MM.1S (cell line): ENCODE data around the gene LRRC31.

Source experiments
- DNase-seq: peaks from one replicate; pipeline ENCODE4 v3.0.0-alpha.2; 2015
- H2AFZ ChIP-seq: fragments of 300-600 bp; sonication (generic); 2 replicates; pipeline ENCODE4 v1.6.0; 2016; ENCODE audit warnings: antibody characterized with exemption, low read length
- H3F3A ChIP-seq: fragments of 300-600 bp; sonication (generic); 2 replicates; pipeline ENCODE4 v1.6.1; 2016; ENCODE audit warnings: mild to moderate bottlenecking, antibody characterized with exemption, low read length, moderate library complexity, mixed read lengths; ENCODE audit not compliant: insufficient read depth
- H3K27ac ChIP-seq: fragments of 300-600 bp; sonication (generic); 2 replicates; pipeline ENCODE4 v1.5.1; 2016; ENCODE audit warnings: mild to moderate bottlenecking, low read length
- H3K27me3 ChIP-seq: fragments of 300-600 bp; sonication (generic); replicated peaks from 2 replicates; pipeline ENCODE4 v1.6.0; 2016; ENCODE audit warnings: low read length; ENCODE audit not compliant: insufficient read depth
- H3K36me3 ChIP-seq: fragments of 300-600 bp; sonication (generic); replicated peaks from 2 replicates; pipeline ENCODE4 v1.6.1; 2016; ENCODE audit warnings: mild to moderate bottlenecking, low read length, mixed read lengths; ENCODE audit not compliant: insufficient read depth
- H3K4me1 ChIP-seq: fragments of 300-600 bp; sonication (generic); 2 replicates; pipeline ENCODE4 v1.6.1; 2016; ENCODE audit warnings: low read length, mixed read lengths
- H3K4me2 ChIP-seq: fragments of 300-600 bp; sonication (generic); 2 replicates; pipeline ENCODE4 v1.6.0; 2016; ENCODE audit warnings: low read depth, low read length
- H3K4me3 ChIP-seq: fragments of 300-600 bp; sonication (generic); 2 replicates; pipeline ENCODE4 v1.5.1; 2016; ENCODE audit warnings: low read length, mixed read lengths
- H3K79me2 ChIP-seq: fragments of 300-600 bp; sonication (generic); 2 replicates; pipeline ENCODE4 v1.6.1; 2016; ENCODE audit warnings: mixed run types, low read length, mixed read lengths
- H3K9ac ChIP-seq: fragments of 300-600 bp; sonication (generic); 2 replicates; pipeline ENCODE4 v1.6.1; 2016; ENCODE audit warnings: low read length, mixed read lengths
- H3K9me2 ChIP-seq: fragments of 300-600 bp; sonication (generic); replicated peaks from 2 replicates; pipeline ENCODE4 v1.6.1; 2016; ENCODE audit warnings: mild to moderate bottlenecking, low read length, mixed read lengths; ENCODE audit not compliant: insufficient read depth
- H3K9me3 ChIP-seq: fragments of 300-600 bp; sonication (generic); replicated peaks from 2 replicates; pipeline ENCODE4 v1.6.1; 2016; ENCODE audit warnings: mild to moderate bottlenecking, low read length, mixed read lengths; ENCODE audit not compliant: insufficient read depth
- H4K20me1 ChIP-seq: fragments of 300-600 bp; sonication (generic); 2 replicates; pipeline ENCODE4 v1.6.1; 2016; ENCODE audit warnings: mild to moderate bottlenecking, low read length, moderate library complexity, mixed read lengths; ENCODE audit not compliant: insufficient read depth
- CTCF ChIP-seq: fragments of 300-600 bp; sonication (generic); IDR thresholded peaks from 2 replicates; pipeline ENCODE4 v1.5.1; 2016; ENCODE audit warnings: antibody characterized with exemption, low read length, mixed read lengths
- EZH2 ChIP-seq: fragments of 300-600 bp; sonication (generic); optimal IDR thresholded peaks from 2 replicates; pipeline ENCODE3; 2017; ENCODE audit warnings: low read depth, mild to moderate bottlenecking, antibody characterized with exemption, low read length, mixed read lengths
- EZH2phosphoT487 ChIP-seq: fragments of 300-600 bp; sonication (generic); IDR thresholded peaks from 2 replicates; pipeline ENCODE4 v1.6.1; 2018; ENCODE audit warnings: antibody characterized with exemption, low read length

The LRRC31 gene

GRCh38 chr3:169850618-169851017, 19.1 kb downstream of the LRRC31 start:
- no peaks in the 10 kb centered on the region for H3K9me2 ChIP-seq
- DNase-seq, result no peak
- no peak overlapping the region for H3K4me2 ChIP-seq
- no peaks in the 10 kb centered on the region for H3K36me3 ChIP-seq
- H3K27ac ChIP-seq, result no peak overlapping the region
- H3K4me1 ChIP-seq, result no peaks in the 10 kb centered on the region
- no peak overlapping the region for H3K9ac ChIP-seq
- H3K27me3 ChIP-seq, result no peaks in the 10 kb centered on the region
- TF ChIP-seq EZH2phosphoT487 (no peak), EZH2 (no peak), CTCF (no peak)
- H3K79me2 ChIP-seq, result no peaks in the 10 kb centered on the region
- H2AFZ ChIP-seq, result no peak overlapping the region
- H3K9me3 ChIP-seq, result no peaks in the 10 kb centered on the region
- H3K4me3 ChIP-seq, result no peak overlapping the region
- H4K20me1 ChIP-seq, result no peaks in the 10 kb centered on the region
- no peaks in the 10 kb centered on the region for H3F3A ChIP-seq

GRCh38 chr3:169848741-169849140, 21.0 kb downstream of the LRRC31 start:
- Histone ChIP-seq H2AFZ (no peak overlapping the region), H3K79me2 (no peaks in the 10 kb centered on the region), H3K4me2 (no peak overlapping the region), H3K4me3 (no peak overlapping the region), H3K4me1 (no peaks in the 10 kb centered on the region), H3K36me3 (no peaks in the 10 kb centered on the region), H4K20me1 (no peaks in the 10 kb centered on the region), H3K27ac (no peak overlapping the region), H3K9ac (no peak overlapping the region), H3F3A (no peaks in the 10 kb centered on the region), H3K27me3 (no peaks in the 10 kb centered on the region), H3K9me2 (no peaks in the 10 kb centered on the region), H3K9me3 (no peaks in the 10 kb centered on the region)
- DNase-seq, result no peak
- TF ChIP-seq EZH2, result no peak
- no peak for TF ChIP-seq CTCF
- no peak for TF ChIP-seq EZH2phosphoT487

- no peak overlapping the region for H3K4me3 ChIP-seq
- H3K27me3 ChIP-seq, result no peaks in the 10 kb centered on the region
- H3K4me2 ChIP-seq, result no peak overlapping the region
- no peaks in the 10 kb centered on the region for H3K4me1 ChIP-seq
- H3K36me3 ChIP-seq, result no peaks in the 10 kb centered on the region
- DNase-seq, result no peak
- no peak for TF ChIP-seq EZH2phosphoT487
- no peak for TF ChIP-seq EZH2
- TF ChIP-seq CTCF, result no peak
- H3F3A ChIP-seq, result no peaks in the 10 kb centered on the region
- H4K20me1 ChIP-seq, result no peaks in the 10 kb centered on the region
- no peaks in the 10 kb centered on the region for H3K9me2 ChIP-seq
- H2AFZ ChIP-seq, result no peak overlapping the region
- no peak overlapping the region for H3K9ac ChIP-seq
- H3K9me3 ChIP-seq, result no peaks in the 10 kb centered on the region
- no peak overlapping the region for H3K27ac ChIP-seq
- H3K79me2 ChIP-seq, result no peaks in the 10 kb centered on the region
These were observed 21.8 kb downstream of the LRRC31 start for GRCh38 chr3:169847896-169848295.
